ENCODE measurements around the gene FPGS. TPM values are rescaled to one million over a fixed set of nuclear protein-coding genes. Genes with fewer than 3 reads are reported as not detected.
A peak's percentile ranks its signal among the peaks of the same experiment; 100 is the strongest.

Gene FPGS
- total RNA-seq, 4 donors from 2014 or later: 36.1 to 56.3 (median 50.1) TPM

DNA sequence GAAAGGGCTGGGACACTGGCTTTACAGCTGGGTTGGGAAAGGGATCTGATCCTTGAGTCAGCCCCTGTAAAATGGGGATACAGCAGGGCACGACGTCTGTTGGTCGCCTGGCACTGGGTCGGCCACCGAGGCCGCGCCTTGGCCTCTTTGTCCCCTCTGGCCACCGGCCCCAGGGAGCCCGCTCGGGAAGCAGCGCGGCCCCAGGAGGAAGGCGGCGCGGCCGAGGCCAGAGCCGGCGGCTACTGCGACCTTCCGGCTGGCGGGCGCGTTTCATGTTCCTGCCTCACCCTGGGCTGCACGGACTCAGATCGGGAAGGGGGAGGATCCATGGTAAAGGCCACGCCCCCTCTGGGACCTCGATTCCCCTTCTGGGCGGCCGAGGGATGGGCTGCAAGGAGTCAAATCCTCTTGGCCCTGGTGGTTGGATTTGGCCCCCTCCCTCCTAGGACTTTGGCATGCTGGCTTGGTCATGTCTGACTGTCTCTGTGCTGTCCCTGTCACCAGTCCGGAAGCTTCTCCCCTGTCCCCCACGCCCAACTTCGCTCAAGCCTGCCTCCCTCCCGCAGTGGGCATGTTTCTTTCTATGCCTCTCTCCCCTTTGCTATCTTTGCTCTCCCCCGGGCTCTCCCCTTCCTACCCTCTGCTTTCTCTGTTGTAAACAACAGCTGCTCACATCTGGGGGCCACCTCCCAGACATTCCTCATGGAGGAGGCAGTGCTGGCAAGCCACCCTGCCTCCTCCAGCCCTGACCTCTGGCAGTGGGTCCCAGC, 25.8 kb downstream of the FPGS start:
- H3K9me3 ChIP-seq: no peaks in the 10 kb centered on the region
- peaks cover 57 to 74% (median 68%) of the 10 kb centered on the region in 4 donors for H3K4me1 ChIP-seq
- TF ChIP-seq POLR2AphosphoS5 (IDR thresholded peaks at IDR 0.05) (peak; percentile 83 to 88), EP300 (IDR thresholded peaks at IDR 0.05) (no peak), POLR2A (IDR thresholded peaks at IDR 0.05; ENCODE audit: low read depth) (peak; percentile 46), CTCF (IDR thresholded peaks at IDR 0.05) (peak in 1 of 3 experiments; percentile 9)
- peaks cover 5 to 55% (median 22%) of the 10 kb centered on the region in 4 donors for H3K36me3 ChIP-seq
- peak overlapping the region; percentile 34 to 46 (median 39) for H3K4me3 ChIP-seq
- 11% methylated on average over 22 of the region's 34 CpGs for WGBS
- peaks cover 0 to 28% (median 7%) of the 10 kb centered on the region in 4 donors for H3K27me3 ChIP-seq
- intact Hi-C loops (cut with DNase I): no loop called here
- peak; percentile 98 for DNase-seq (ENCODE audit: extremely low spot score)
- H3K27ac ChIP-seq (replicated peaks in 1 of 4): peak overlapping the region; percentile 67 to 80 (median 70)

DNA sequence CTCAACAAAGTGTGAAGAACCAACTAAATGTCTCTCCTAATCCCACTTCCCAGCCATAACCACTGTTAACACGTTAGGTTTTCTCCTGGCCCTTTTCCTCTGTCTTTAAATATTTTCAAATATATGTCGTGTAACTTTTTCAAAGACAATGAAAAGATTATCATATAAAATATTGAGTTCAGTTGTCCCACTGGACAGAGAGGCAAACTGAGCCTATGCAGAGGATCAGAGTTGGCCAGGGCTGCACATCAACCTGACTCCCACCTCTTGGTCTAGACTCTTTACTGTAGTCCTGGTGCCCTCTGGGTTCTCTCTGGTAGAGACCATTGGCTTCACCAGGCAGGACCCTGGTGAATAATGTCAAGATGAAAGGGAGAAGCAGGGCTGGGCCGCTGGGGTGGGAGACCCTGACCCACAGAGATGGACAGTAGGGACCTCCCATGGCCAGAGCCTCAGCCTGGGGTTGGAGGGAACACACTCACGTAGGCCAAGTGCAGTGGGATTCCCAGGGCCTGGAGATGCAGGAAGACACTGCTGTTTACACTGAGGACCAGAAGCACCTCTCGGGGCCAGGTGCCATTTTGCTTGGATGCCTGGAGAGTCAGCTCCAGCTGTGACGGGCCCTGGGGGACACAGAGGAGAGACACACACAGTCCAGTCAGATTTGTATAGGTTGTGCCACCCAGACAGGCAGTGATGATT, 26.7 kb downstream of the FPGS start:
- intact Hi-C loops (cut with DNase I): no loop called here
- DNase-seq (ENCODE audit: extremely low spot score): no peak
- H3K4me3 ChIP-seq: no peak overlapping the region
- 76% methylated on average over 3 of the region's 6 CpGs for WGBS
- H3K9me3 ChIP-seq: no peaks in the 10 kb centered on the region
- H3K27ac ChIP-seq (replicated peaks in 1 of 4): peak overlapping the region; percentile 67 to 80 (median 70)
- peaks cover 0 to 28% (median 7%) of the 10 kb centered on the region in 4 donors for H3K27me3 ChIP-seq
- H3K36me3 ChIP-seq: peaks cover 5 to 46% (median 15%) of the 10 kb centered on the region in 4 donors
- TF ChIP-seq POLR2A (IDR thresholded peaks at IDR 0.05; ENCODE audit: low read depth) (no peak), CTCF (IDR thresholded peaks at IDR 0.05) (no peak), POLR2AphosphoS5 (IDR thresholded peaks at IDR 0.05) (no peak), EP300 (IDR thresholded peaks at IDR 0.05) (no peak)
- peaks cover 63 to 82% (median 76%) of the 10 kb centered on the region in 4 donors for H3K4me1 ChIP-seq

DNA sequence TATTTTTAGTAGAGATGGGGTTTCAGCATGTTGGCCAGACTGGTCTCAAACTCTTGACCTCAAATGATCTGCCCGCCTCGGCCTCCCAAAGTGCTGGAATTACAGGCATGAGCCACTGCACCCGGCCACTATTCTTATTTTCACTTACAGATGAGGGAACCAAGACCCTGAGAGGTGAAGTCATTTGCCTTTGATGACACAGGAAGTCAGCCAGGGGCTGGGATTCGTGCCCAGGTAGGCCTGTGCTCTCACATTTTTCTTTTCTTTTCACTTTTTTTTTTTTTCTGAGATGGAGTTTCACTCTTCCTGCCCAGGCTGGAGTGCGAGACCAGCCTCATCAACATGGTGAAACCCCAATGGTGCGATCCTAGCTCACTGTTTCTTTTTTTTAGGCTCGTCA, 29.6 kb downstream of the FPGS start:
- H3K4me3 ChIP-seq: no peak overlapping the region
- peaks cover 71 to 89% (median 86%) of the 10 kb centered on the region in 4 donors for H3K4me1 ChIP-seq
- TF ChIP-seq CTCF (IDR thresholded peaks at IDR 0.05): no peak
- no peak for TF ChIP-seq POLR2A (IDR thresholded peaks at IDR 0.05; ENCODE audit: low read depth)
- TF ChIP-seq POLR2AphosphoS5 (IDR thresholded peaks at IDR 0.05): no peak
- no peak for TF ChIP-seq EP300 (IDR thresholded peaks at IDR 0.05)
- WGBS: 81% methylated on average over 7 of the region's 7 CpGs
- H3K27ac ChIP-seq (replicated peaks in 1 of 4): peak overlapping the region; percentile 3 to 87 (median 63)
- DNase-seq (ENCODE audit: extremely low spot score): no peak
- H3K36me3 ChIP-seq: peaks cover 0 to 25% (median 0%) of the 10 kb centered on the region in 4 donors
- H3K27me3 ChIP-seq: peaks cover 0 to 9% (median 2%) of the 10 kb centered on the region in 4 donors
- intact Hi-C loops (cut with DNase I): no loop called here
- no peaks in the 10 kb centered on the region for H3K9me3 ChIP-seq

DNA sequence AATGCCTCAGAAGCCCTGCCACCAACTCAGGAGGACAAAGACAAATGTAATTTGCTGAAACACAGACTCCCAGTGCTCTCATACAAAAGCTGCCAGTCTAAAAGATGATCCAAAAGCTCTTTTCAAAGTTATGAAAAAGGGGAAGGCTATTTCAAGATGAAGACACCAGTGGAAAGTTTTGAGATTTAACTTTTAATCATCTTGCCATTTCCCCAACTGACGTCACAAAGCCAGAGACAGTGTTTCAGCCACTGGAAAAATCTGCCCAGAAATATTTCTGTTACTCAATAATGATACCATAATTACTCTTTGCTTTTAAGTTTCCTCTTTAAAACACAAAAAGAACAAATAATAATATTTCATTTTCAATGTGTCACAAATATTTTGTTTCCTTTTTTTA, 30.9 kb downstream of the FPGS start:
- H3K27me3 ChIP-seq: peaks cover 0 to 4% (median 0%) of the 10 kb centered on the region in 4 donors
- intact Hi-C loops (cut with DNase I): no loop called here
- peak overlapping the region; percentile 51 to 87 (median 74) for H3K27ac ChIP-seq (replicated peaks in 1 of 4)
- no peaks in the 10 kb centered on the region for H3K9me3 ChIP-seq
- no peak for DNase-seq (ENCODE audit: extremely low spot score)
- TF ChIP-seq POLR2AphosphoS5 (IDR thresholded peaks at IDR 0.05) (no peak), EP300 (IDR thresholded peaks at IDR 0.05) (no peak), CTCF (IDR thresholded peaks at IDR 0.05) (no peak), POLR2A (IDR thresholded peaks at IDR 0.05; ENCODE audit: low read depth) (no peak)
- peaks cover 71 to 89% (median 85%) of the 10 kb centered on the region in 4 donors for H3K4me1 ChIP-seq
- H3K36me3 ChIP-seq: peaks cover 0 to 17% (median 0%) of the 10 kb centered on the region in 4 donors
- 8% methylated on average over 1 of the region's 1 CpG for WGBS
- no peak overlapping the region for H3K4me3 ChIP-seq
